ENCODE measurements around the gene TJP1.
"Not testable (repeated sequence)": the region's sequence is repeated elsewhere in the genome, so short reads cannot be mapped to it uniquely, and the experiment has no call there.

TJP1 gene

GRCh38 chr15:29799859-29800258, 22.4 kb downstream of the TJP1 start:
- no peak for DNase-seq

- no peak for DNase-seq
Observed at GRCh38 chr15:29795610-29796009, 26.7 kb downstream of the TJP1 start.

GRCh38 chr15:29792426-29793159, 29.7 kb downstream of the TJP1 start:
- DNase-seq: no peak

GRCh38 chr15:29790607-29791006, 31.7 kb downstream of the TJP1 start:
- no peak for DNase-seq

- DNase-seq: no peak
Observed at GRCh38 chr15:29789871-29790270, 32.4 kb downstream of the TJP1 start.

- DNase-seq: no peak
Observed at GRCh38 chr15:29788433-29789034, 33.7 kb downstream of the TJP1 start.

- DNase-seq: no peak
Observed at GRCh38 chr15:29787767-29788166, 34.5 kb downstream of the TJP1 start.

- DNase-seq: no peak
Observed at GRCh38 chr15:29785642-29786041, 36.6 kb downstream of the TJP1 start.

- no peak for DNase-seq
Observed at GRCh38 chr15:29785136-29785535, 37.1 kb downstream of the TJP1 start.

- no peak for DNase-seq
Observed at GRCh38 chr15:29784413-29784812, 37.9 kb downstream of the TJP1 start.

- not testable (repeated sequence) for DNase-seq
Observed at GRCh38 chr15:29782816-29783215, 39.5 kb downstream of the TJP1 start.

GRCh38 chr15:29778382-29778781, 43.9 kb downstream of the TJP1 start:
- no peak for DNase-seq

- DNase-seq: no peak
Observed at GRCh38 chr15:29776859-29777258, 45.4 kb downstream of the TJP1 start.

- no peak for DNase-seq
Observed at GRCh38 chr15:29774900-29775299, 47.4 kb downstream of the TJP1 start.

GRCh38 chr15:29773816-29774215, 48.5 kb downstream of the TJP1 start:
- DNase-seq: no peak

- no peak for DNase-seq
Observed at GRCh38 chr15:29773000-29773399, 49.3 kb downstream of the TJP1 start.

GRCh38 chr15:29770796-29771195, 51.5 kb downstream of the TJP1 start:
- no peak for DNase-seq

- DNase-seq: no peak
Observed at GRCh38 chr15:29765898-29766527, 56.3 kb downstream of the TJP1 start.

GRCh38 chr15:29765234-29765841, 56.9 kb downstream of the TJP1 start:
- DNase-seq: no peak

GRCh38 chr15:29759596-29759995, 62.7 kb downstream of the TJP1 start:
- DNase-seq: no peak

GRCh38 chr15:29756358-29757267, 65.7 kb downstream of the TJP1 start:
- no peak for DNase-seq

GRCh38 chr15:29754009-29754408, 68.3 kb downstream of the TJP1 start:
- not testable (repeated sequence) for DNase-seq

- no peak for DNase-seq
Observed at GRCh38 chr15:29753506-29753905, 68.8 kb downstream of the TJP1 start.

Data from stimulated activated CD4-positive, alpha-beta T cell treated with anti-CD3 and anti-CD28 coated beads, Interleukin-2, amount 100 ng/mL, for 24 hours (primary cell).